GM19025 (cell line): ENCODE measurements around the gene ERN2.

Source experiments
- ATAC-seq: cut with Tn5 transposase; IDR thresholded peaks from one replicate; pipeline ENCODE4 v1.9.1; 2021; ENCODE audit warnings: mild to moderate bottlenecking, low read depth, moderate library complexity; ENCODE audit not compliant: unreplicated experiment

Gene ERN2

GRCh38 chr16:23650674-23651416 is 62.2 kb downstream of the ERN2 start:
- ATAC-seq, result no peak

GRCh38 chr16:23642246-23642774 is 70.7 kb downstream of the ERN2 start:
- no peak for ATAC-seq

- peak; percentile 98 for ATAC-seq
These were observed 71.9 kb downstream of the ERN2 start, which contains the start of the genes DCTN5 and PALB2 for GRCh38 chr16:23640931-23641765. TSS of gene DCTN5 (plus strand) at chr16:23641466. CDS start at chr16:23641543, 77 bp downstream. TSS of gene PALB2 (minus strand) at chr16:23641310. CDS start at chr16:23641157, 153 bp downstream.

- no peak for ATAC-seq
These were observed 72.4 kb downstream of the ERN2 start for GRCh38 chr16:23640615-23640930.
